COLO829 (cell line): ENCODE data around the gene FKBP1A.
"Not testable (repeated sequence)": the region's sequence is repeated elsewhere in the genome, so short reads cannot be mapped to it uniquely, and the experiment has no call there.

Source experiments
- DNase-seq: peaks from one replicate; pipeline ENCODE4 v3.0.0; 2012; ENCODE audit warnings: low spot score

FKBP1A gene

DNA sequence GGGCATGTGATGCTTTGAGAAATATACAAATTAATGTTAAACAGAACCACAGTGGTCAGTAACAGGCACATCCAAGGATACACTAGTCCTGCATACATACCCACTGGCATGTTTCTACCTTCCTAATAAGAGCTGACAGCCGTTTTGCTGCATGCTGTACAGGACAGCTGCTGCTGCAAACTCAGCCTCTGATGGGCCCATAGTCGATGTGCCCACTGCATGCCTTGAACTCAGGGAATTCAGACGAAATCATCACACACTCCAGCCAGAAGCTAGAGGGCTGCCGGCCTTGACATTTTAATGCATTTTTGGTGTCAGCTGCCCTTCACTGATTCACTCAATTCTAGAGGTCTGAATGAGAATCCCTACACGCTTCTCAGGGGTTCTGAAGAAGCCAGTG lies 29.3 kb downstream of the FKBP1A start:
- no peak for DNase-seq

DNA sequence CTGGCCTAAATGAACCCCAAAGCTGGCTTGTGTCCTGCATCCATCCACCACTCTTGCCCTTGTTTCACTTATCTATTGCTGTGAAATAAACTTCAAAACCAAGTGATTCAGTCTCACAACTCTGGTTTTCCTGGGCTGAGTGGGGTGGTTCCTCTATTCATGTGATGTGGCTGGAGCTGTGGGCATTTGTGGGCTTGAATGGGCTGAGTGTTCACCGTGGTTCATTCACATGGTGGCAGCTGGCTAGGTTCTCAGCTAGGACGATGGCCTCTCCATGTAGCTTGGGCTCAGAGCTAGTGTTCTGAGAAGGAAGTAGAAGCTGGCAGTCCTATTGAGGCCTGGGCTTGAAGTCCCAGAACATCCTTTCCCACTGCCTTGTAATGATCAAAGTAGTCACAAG lies 30.4 kb downstream of the FKBP1A start:
- DNase-seq, result no peak

DNA sequence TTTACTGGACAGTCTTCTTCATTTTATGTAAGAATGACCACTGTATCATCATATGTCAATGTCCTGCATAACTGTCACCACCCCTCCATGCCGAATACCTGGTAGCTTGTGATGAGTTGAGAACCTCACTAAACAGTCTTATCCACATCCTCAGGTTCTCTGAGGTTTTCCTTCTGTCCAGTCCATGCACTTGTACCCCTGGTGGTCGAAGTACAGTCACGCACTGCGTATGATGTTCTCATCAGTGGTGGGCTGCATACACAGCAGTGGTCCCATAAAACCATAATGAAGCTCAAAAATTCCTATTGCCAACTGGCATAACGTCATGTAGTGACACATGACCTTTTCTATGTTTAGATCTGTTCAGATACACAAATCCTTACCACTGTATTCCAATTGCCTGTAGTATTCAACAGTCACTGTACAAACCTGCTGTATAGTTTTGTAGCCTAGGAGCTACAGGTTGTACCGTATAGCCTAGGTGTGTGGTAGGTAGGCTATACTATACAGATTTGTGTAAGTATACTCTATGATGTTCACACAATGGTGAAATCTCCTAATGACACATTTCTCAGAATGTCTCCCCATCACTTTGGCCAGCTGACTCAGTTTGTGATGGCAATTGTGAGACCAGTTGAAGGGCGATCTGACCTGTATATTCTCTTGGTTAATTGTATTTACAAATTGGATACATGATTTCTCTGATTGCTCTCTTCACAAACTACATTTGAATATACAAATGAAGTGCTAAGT lies 32.6 kb downstream of the FKBP1A start:
- DNase-seq, result no peak

DNA sequence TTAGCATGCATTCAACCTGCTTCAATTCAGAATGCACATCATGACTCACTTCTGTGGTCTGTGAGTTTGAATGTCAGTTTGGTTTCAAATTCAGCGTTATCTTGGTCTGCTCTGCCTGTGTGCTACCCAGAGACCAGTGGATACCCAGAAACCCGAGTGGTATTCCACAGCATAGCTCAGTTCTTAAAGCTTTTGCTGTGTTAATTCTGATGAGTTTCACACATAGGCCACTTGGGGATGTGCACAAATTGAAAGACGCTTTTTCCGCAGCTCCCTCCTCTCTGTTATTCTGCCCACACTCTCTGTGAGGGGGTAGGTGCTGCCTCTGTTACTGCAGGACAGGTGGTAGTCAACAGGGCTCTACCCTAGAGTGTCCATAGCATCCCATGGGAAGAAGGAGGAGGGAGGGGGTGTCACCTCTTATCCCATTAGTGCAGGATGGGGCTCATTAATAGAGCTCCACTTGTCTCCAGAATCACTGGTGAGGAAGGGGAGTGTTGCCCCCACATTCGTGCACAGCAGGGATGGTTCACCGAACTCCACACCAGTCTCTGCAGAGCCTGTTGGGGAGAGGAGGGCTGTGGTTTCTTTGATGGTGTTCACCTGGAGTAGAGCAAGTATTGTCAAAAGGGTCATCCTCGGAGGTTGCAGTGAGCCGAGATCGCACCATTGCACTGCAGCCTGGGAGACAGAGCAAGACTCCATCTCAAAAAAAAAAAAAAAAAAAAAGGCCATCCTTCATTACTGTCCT lies 34.8 kb downstream of the FKBP1A start:
- DNase-seq, result no peak

DNA sequence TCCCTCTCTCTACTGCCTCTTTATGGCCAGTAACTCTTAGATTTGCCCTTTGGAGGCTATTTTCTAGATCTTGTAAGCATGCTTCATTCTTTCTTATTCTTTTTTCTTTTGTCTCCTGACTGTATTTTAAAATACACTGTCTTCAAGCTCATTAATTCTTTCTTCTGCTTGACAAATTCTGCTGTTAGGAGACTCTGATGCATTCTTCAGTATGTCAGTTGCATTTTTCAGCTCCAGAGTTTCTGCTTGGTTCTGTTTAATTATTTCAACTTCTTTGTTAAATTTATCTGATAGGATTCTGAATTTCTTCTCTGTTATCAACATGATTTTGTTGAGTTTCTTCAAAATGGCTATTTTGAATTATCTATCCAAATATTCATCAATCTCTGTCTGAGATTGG lies 38.9 kb downstream of the FKBP1A start:
- no peak for DNase-seq

DNA sequence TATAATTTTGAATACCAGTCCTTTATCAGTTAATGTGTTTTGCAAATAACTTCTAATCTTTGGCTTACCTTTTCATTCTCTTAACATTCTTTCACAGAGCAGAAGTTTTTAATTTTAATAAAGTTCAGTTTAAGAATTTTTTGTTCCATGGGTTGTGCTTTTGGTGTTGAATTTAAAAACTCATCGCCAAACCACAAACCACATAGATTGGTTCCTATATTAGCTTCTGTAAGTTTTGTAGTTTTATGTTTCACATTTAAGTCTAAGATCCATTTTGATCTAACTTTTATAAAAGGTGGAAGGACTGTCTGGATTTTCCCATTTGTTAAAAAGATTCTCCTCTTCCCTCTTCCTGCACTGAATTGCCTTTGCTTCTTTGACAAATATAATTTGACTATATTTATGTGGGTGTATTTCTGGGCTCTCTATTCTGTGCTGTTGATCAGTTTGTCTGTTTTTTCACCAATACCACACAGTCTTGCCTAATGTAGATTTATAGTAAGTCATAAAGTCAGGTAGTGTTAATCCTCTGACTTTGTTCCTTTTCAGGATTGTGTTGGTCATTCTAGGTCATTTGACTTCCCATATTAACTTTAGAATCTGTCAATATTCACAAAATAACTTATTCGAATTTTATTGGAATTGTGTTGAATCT lies 46.4 kb downstream of the FKBP1A start:
- no peak for DNase-seq

DNA sequence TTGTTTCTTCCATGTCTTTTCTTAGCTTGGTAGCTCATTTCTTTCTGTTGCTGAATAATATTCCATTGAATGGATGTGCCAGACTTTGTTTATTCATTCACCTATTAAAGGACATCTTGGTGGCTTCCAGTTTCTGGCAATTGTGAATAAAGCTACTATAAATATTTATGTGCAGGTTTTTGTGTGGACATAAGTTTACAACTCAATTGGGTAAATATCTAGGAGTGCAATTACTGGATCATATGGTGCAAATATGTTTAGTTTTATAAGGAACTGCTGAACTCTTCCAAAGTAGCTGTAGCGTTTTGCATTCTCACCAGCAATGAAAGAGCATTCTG lies 47.1 kb downstream of the FKBP1A start:
- DNase-seq, result no peak

DNA sequence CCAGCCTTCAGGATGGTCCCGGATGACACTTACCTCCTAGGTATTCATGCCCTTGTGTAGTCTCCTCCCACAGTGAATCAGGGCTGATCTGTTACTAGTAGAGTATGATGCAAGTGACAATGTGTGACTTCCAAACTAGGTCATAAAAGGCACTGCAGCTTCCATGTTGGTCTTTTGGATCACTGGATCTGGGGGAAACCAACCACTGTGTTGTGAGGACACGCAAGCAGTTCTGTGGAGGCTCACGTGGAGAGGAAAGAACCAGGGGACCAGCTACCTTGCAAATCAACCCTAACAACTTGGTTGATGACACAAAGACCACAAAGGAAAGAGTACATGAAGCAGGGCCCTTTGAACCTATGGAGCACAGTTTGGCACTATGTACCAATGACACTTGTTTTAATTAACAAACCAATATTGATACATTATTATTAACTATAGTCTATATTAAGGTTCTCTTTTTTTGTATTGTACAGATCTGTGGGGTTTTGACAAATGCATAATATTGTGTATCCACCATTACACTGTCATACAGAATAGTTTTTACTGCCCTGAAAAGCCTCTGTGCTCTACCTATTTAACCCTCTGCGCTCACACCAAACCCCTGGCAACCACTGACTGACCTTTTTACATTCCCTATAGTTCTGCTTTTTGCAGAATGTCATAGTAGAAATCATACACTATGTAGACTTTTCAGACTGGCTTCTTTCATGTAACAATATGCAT lies 47.7 kb downstream of the FKBP1A start:
- no peak for DNase-seq

DNA sequence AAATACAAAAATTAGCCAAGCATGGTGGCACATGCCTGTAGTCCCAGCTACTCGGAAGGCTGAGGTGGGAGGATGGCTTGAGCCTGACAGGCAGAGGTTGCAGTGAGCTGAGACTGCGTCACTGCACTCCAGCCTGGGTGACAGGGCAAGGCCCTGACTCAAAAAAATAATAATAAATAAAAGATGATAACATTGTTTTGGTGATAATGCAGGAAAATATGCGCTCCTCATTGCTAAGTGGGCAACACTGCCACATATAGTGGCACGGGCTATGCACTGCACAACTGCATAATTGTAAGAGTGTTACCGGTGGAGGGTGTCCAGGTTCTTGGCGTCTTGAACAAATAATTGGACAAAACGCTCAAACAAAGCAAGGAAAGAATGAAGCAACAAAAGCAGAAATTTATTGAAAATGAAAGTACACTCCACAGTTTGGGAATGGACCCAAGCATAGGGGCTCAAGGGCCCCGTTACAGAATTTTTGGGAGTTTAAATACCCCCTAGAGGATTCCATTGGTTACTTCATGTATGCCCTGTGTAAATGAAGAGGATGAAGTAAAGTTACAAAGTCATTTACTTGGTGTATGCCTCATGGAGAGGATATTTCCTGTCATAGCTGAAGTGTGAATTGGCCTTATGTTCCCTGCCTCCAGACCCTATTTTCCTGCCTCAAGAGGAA lies 49.3 kb downstream of the FKBP1A start:
- DNase-seq, result not testable (repeated sequence)

DNA sequence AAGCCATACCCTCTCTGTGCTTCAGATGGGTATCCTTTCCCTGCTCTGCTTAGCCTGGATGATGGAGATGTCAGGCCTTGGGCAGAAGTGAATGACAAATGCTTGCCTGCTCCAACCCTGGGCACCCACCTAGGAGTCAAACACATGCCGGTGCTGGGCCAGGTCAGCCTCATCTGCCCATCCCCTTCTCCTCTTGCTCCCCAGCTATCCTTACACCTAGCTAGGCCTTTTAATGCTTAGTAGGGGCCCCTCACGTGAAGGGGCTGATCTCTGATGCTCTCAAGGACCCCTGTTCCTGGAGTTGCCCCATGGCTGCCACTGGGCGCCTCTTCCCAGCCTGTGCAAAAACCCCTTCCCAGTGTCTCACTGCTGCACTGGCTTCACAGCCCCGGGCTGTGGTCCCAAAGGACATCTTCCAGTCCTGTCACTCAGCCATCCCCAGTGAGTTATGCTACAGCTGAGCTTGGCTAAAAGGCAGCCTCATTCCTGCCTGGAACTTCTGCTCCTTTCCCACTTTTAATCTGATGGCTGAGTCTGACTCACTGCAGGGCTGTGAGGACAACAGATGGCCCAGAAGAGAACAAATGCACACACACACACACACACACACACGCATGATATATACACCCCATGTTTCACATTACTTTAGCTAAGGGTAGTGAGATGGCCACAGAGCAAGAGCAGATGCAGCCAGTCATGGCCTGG lies 51.1 kb downstream of the FKBP1A start:
- DNase-seq, result no peak

DNA sequence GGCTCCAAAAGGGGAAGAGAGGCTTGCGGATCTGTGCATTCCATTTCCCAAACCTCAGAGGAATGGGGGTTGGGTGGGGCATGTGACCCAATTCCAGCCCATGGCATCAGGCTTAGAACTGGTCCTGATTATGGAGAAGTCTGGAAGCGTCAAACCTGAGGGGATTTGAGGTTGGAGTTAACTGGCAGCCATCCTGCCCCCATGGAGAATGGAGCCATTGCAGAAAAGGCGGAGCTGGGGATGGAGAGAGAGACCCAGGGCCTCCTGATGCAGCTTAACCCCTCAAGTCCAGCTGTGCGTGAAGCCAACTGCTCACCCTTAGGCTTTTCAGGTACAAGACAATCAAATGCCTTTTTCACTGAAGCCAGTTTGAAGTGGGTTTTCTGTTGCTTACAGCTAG lies 54.1 kb downstream of the FKBP1A start:
- DNase-seq, result no peak

DNA sequence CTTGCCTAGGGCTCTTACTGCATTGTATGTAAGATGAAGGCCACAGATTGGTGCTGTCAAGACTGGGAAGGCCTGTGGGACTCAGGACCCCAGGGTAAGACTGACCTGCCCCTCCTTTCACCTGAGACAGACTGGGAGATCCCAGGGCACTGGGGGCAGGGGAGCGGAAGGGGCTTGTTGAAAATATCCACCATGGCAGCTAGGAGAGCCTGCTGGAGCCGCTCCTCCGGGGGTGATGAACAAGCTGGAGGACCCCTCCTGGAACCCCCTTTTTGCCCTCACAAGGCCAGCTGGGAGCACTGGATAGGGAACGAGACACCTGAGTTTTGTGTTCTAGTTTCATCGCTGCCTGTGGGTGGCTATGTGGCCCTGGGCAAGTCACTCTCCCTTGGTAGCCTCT lies 54.8 kb downstream of the FKBP1A start:
- no peak for DNase-seq

DNA sequence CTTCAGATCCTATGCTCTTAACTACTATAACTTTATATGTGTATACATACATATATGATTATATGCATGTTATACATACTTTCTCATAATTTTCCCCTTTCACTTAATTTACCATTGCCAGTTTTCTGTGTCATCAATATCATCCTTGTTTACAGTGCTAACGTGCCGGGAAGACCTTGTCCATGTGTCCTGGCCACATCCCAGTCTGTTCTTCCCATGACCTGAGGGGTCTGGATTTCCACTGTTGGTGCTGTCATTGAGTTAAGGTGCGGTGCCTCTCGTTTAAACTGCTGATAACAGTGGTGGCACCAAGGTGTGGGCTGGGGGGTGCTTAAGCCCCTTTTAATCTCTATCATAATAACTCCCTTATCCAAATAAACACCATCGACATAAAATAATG lies 55.4 kb downstream of the FKBP1A start:
- DNase-seq, result no peak

DNA sequence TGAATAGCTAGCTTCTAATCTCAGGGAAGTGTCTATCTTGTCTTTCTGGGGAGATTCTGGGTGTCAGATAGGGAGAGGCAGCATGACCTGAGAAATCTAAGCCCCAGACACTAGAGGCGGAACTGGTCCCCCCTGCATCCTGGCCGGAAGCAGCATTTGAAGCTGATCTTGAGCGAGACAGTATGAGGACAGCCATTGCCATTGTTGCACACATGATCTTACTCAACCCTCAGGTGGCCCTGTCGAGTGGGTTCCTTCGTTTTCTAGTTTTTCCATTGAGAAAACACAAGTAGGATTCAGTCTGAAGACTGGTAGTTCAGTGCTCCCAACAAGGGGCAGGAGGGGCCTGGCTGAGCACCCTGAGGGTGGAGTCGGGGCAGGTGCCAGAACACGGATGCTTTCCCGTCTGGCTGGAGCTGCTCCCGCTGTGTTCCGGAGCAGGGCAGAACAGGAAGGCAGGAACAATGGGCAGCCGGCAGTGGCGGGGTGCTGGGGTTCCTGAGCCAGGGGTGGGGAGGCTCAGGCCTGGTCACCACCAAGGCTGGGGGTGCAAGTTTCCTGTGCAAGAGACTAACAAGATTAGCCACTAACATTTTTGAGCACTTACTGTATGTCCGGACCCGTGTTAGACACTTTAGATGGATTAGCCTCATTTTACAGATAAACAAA lies 56.0 kb downstream of the FKBP1A start:
- DNase-seq, result no peak

DNA sequence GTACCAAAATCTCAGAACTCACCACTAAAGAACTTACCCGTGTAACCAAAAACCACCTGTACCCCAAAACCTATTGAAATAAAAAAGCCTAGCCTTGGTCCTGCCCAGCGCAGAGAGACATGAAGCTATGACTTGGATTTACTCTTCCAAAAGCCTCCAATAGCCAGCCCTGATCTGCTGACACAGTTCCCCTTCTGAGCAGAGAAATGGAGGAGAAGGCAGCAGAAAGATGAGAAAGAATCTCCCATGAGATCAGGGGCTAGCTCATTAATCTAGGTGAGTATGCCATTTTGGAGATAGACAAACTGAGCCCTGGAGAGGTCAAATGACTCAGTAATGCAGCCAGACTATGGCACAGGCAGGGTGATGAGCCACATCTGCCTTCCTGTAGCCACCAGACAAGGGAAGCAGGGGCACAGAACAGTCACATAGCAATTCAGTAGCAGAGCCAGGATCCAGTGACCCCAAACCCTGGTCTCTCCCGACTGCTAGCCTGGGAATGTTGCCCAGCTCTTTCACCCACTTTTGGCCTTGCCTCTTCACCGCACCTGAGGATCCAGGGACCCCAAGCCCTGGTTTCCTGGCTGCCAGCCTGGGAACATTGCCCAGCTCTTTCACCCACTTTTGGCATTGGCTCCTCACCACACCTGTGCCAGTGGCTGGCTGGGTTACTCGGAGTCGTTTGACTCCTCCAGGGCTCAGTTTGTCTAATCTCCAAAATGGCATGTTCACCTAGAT lies 56.7 kb downstream of the FKBP1A start:
- DNase-seq, result no peak

DNA sequence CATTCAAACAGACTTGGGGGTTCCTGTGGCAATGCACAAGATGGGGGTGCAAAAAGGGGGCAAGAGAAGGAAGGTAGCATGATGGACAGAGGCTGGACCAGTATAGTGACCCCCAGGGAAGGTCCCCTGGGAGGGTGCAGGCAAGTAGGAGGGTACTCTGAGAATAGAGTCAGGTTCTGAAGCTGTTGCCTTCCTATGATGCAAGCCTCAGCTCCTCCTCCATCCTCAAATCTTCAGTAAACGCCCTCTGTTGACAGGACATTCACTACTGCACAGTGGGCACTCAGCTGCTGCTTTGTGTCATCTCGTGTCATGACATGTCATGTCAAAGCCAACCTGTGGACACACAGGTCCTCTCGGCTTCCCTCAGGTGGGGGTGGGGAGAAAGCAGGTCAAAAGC lies 58.1 kb downstream of the FKBP1A start:
- no peak for DNase-seq

DNA sequence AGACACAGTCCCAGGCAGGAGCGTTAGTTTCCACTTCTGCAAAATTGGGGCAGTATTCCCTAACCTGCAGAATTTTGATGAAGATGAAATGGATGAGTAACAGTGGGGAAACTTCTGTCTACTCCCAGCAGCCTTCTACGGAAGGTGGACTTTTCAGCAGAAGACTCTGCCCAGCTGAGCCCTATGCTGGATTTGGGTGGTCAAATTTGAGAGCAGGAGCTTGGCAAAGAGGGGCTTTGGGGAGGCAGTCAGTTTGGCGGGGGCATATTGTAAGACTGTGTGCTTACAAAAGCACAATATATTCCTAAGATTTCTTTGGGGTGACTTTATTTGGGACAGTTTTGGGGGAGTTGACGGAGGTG lies 58.5 kb downstream of the FKBP1A start:
- DNase-seq, result no peak

DNA sequence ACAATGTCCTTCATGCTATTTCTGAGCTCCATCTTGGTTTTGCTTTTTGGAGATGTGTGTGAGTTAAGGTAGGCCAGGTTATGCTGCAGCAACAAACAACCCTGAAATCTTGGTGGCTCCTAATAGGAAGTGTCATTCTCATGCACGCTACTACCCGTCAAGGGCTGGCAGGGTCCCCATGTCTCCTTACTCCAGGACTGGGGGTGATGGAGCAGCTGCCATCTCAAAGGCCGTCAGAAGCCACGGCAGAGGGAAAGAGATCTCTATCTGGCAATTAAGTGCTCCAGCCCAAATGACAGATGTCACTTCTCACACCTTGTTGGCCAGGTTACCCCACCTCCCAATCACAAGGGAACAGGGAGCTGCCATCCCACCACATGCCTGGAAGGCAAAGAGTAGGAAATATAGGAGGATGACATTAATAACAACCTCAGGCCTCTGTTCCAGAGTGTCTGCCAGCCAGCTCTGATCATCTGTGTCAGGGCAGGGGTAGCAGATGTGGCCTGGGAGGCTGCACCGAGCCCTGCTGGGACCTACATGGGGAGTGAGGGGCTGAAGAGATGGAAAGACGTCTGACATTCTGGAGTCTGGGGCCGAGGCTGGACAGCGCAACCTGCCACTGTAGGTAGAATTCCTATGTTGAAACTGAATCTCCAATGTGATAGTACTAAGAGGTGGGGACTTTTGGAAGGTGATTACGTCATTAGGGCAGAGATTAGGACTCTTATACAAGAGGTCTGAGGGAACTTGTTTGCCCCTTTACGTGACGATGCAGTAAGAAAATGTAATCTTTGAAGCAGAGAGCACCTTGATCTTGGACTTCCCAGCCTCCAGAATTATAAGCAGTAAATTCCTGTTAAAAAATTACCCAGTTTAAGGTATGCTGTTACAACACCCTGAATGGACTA lies 59.1 kb downstream of the FKBP1A start:
- DNase-seq, result no peak

DNA sequence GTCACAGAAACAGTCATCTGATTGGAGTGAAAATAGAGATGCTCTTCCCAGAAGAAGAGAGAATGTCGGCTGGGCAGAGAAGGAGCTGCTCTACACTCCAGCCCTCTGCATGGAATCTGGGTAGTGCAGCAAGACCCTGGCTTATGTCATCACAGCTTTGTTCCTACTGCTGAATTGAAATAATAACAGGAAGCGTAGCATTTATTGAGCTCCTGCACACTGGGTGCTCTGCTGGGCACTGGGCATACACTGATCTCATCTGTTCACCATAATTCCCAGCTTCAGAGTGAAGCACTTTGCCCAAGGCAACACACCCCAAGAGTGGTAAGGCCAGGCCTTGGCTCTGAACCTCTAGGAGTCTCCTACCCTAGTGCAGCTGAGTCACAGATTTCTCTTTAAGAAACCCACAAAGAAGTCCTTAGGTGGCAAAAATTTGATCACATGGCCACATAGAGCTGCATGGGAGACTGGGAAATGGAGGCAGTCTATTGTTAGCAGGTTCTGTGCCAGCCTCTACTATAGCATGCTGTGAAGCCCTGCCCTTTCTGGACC lies 60.0 kb downstream of the FKBP1A start:
- no peak for DNase-seq
